GM21367 (cell line): ENCODE data around the gene FAT4.

ENCODE experiments used
- ATAC-seq: cut with Tn5 transposase; IDR thresholded peaks from one replicate; pipeline ENCODE4 v1.9.1; 2021; ENCODE audit not compliant: unreplicated experiment

FAT4 gene

GRCh38 chr4:125316791-125317524, 2.2 kb downstream of the FAT4 start:
- no peak for ATAC-seq

GRCh38 chr4:125317525-125317877, 2.7 kb downstream of the FAT4 start:
- ATAC-seq = no peak

GRCh38 chr4:125319311-125319710, 4.6 kb downstream of the FAT4 start:
- no peak for ATAC-seq

- ATAC-seq = no peak
Observed at GRCh38 chr4:125321709-125322365, 7.1 kb downstream of the FAT4 start.

- no peak for ATAC-seq
Observed at GRCh38 chr4:125322366-125322730, 7.6 kb downstream of the FAT4 start.

- ATAC-seq = no peak
Observed at GRCh38 chr4:125323654-125324053, 8.9 kb downstream of the FAT4 start.

GRCh38 chr4:125325733-125326132, 11.0 kb downstream of the FAT4 start:
- no peak for ATAC-seq

GRCh38 chr4:125331116-125331515, 16.4 kb downstream of the FAT4 start:
- ATAC-seq = no peak

GRCh38 chr4:125334926-125335325, 20.2 kb downstream of the FAT4 start:
- ATAC-seq = no peak

- ATAC-seq = no peak
Observed at GRCh38 chr4:125338814-125339213, 24.1 kb downstream of the FAT4 start.

GRCh38 chr4:125344198-125344597, 29.4 kb downstream of the FAT4 start:
- no peak for ATAC-seq

GRCh38 chr4:125346616-125347015, 31.9 kb downstream of the FAT4 start:
- no peak for ATAC-seq

- no peak for ATAC-seq
Observed at GRCh38 chr4:125350470-125351135, 35.8 kb downstream of the FAT4 start.

GRCh38 chr4:125352521-125352920, 37.8 kb downstream of the FAT4 start:
- no peak for ATAC-seq

- ATAC-seq = no peak
Observed at GRCh38 chr4:125353131-125353530, 38.4 kb downstream of the FAT4 start.

GRCh38 chr4:125355791-125356190, 41.0 kb downstream of the FAT4 start:
- no peak for ATAC-seq

GRCh38 chr4:125357675-125358074, 42.9 kb downstream of the FAT4 start:
- no peak for ATAC-seq

- ATAC-seq = no peak
Observed at GRCh38 chr4:125358453-125358852, 43.7 kb downstream of the FAT4 start.

- no peak for ATAC-seq
Observed at GRCh38 chr4:125359363-125359762, 44.6 kb downstream of the FAT4 start.

GRCh38 chr4:125359960-125360634, 45.3 kb downstream of the FAT4 start:
- no peak for ATAC-seq

GRCh38 chr4:125360727-125361126, 46.0 kb downstream of the FAT4 start:
- no peak for ATAC-seq
